NCI-H1417 treated with DMSO at 0.1 percent for 48 hours (cell line): Measurements from ENCODE around the gene PIP5K1A.
A peak's percentile ranks its signal among the peaks of the same experiment; 100 is the strongest.
"Not testable (repeated sequence)": the region's sequence is repeated elsewhere in the genome, so short reads cannot be mapped to it uniquely, and the experiment has no call there.

Source experiments
- DNase-seq: peaks from one replicate; lab custom pipeline; 2025; lab: John Stamatoyannopoulos, UW

Gene PIP5K1A

GRCh38 chr1:151193304-151193703, 5.0 kb upstream of the PIP5K1A start:
- no peak for DNase-seq

- no peak for DNase-seq
Observed at GRCh38 chr1:151193856-151194255, 4.5 kb upstream of the PIP5K1A start.

- not testable (repeated sequence) for DNase-seq
Observed at GRCh38 chr1:151194894-151195594, 3.3 kb upstream of the PIP5K1A start.

- peak; percentile 53 for DNase-seq
Observed at GRCh38 chr1:151196292-151196800, 2.0 kb upstream of the PIP5K1A start.

GRCh38 chr1:151197863-151198253, 494 bp upstream of the PIP5K1A start:
- no peak for DNase-seq

- DNase-seq, result no peak
Observed at GRCh38 chr1:151199873-151200581, 1.7 kb downstream of the PIP5K1A start.

GRCh38 chr1:151205381-151205965, 7.1 kb downstream of the PIP5K1A start:
- not testable (repeated sequence) for DNase-seq

GRCh38 chr1:151210830-151211229, 12.5 kb downstream of the PIP5K1A start:
- no peak for DNase-seq

- DNase-seq, result no peak
Observed at GRCh38 chr1:151211972-151212705, 13.8 kb downstream of the PIP5K1A start.

GRCh38 chr1:151213560-151213959, 15.2 kb downstream of the PIP5K1A start:
- DNase-seq, result no peak

GRCh38 chr1:151221616-151222015, 23.3 kb downstream of the PIP5K1A start:
- DNase-seq, result no peak

- no peak for DNase-seq
Observed at GRCh38 chr1:151222130-151222529, 23.8 kb downstream of the PIP5K1A start.

- no peak for DNase-seq
Observed at GRCh38 chr1:151235235-151235634, 36.9 kb downstream of the PIP5K1A start.

- no peak for DNase-seq
Observed at GRCh38 chr1:151237678-151238466, 39.5 kb downstream of the PIP5K1A start.

GRCh38 chr1:151238467-151238739, 40.1 kb downstream of the PIP5K1A start:
- DNase-seq, result no peak

- no peak for DNase-seq
Observed at GRCh38 chr1:151242442-151242841, 44.1 kb downstream of the PIP5K1A start.

- DNase-seq, result no peak
Observed at GRCh38 chr1:151243683-151244216, 45.4 kb downstream of the PIP5K1A start.

GRCh38 chr1:151246786-151247185, 48.4 kb downstream of the PIP5K1A start:
- no peak for DNase-seq

- peak; percentile 0 for DNase-seq
Observed at GRCh38 chr1:151251656-151252470, 53.5 kb downstream of the PIP5K1A start.
